HepG2 (cell line): ENCODE results near the gene MT1F. TPM values are rescaled to one million over a fixed set of nuclear protein-coding genes. Genes with fewer than 3 reads are reported as not detected.

Experiments used
- AHDC1 ChIP-seq: sonication (generic); formaldehyde crosslinking; IDR thresholded peaks from 2 replicates; pipeline ENCODE4 v1.5.1; 2020; ENCODE audit warnings: mild to moderate bottlenecking, missing genetic modification reagents, borderline replicate concordance
- BCL3 ChIP-seq: sonication (generic); formaldehyde crosslinking; IDR thresholded peaks from 2 replicates; pipeline ENCODE4 v1.5.1; 2020; ENCODE audit warnings: mild to moderate bottlenecking, missing genetic modification reagents, moderate library complexity
- JUN ChIP-seq: sonication (generic); formaldehyde crosslinking; IDR thresholded peaks from 2 replicates; pipeline ENCODE4 v1.4.0; 2020; ENCODE audit warnings: mild to moderate bottlenecking, missing genetic modification reagents
- MAFK ChIP-seq, 2 experiments: IDR thresholded peaks in 1 of 2; conservative IDR thresholded peaks in 1 of 2; 2 replicates each; pipeline ENCODE4 v1.6.1; 2011; ENCODE audit warnings: improper control_type of control experiment in 2 of 2, low read length in 2 of 2
- MIER3 ChIP-seq: IDR thresholded peaks from 2 replicates; pipeline ENCODE4 v1.6.1; 2016; ENCODE audit warnings: missing compliant biosample characterization, borderline replicate concordance
- MTERF4 ChIP-seq: sonication (generic); formaldehyde crosslinking; IDR thresholded peaks from 2 replicates; pipeline ENCODE4 v1.8.0; 2023; ENCODE audit warnings: mild to moderate bottlenecking, missing genetic modification reagents
- MYPOP ChIP-seq: sonication (generic); formaldehyde crosslinking; IDR thresholded peaks from 2 replicates; pipeline ENCODE4 v1.8.1; 2023; ENCODE audit warnings: mild to moderate bottlenecking, moderate library complexity, missing genetic modification reagents
- NFE2 ChIP-seq: sonication (generic); formaldehyde crosslinking; IDR thresholded peaks from 2 replicates; pipeline ENCODE4 v1.4.0; 2020; ENCODE audit warnings: missing genetic modification reagents
- TIGD3 ChIP-seq: sonication (generic); formaldehyde crosslinking; IDR thresholded peaks from 2 replicates; pipeline ENCODE4 v1.5.1; 2020; ENCODE audit warnings: mild to moderate bottlenecking, missing genetic modification reagents, borderline replicate concordance
- YEATS4 ChIP-seq: sonication (generic); formaldehyde crosslinking; IDR thresholded peaks from 2 replicates; pipeline ENCODE4 v1.4.0; 2020; ENCODE audit warnings: missing genetic modification reagents, borderline replicate concordance
- ZBTB7A ChIP-seq: sonication (generic); formaldehyde crosslinking; IDR thresholded peaks from 2 replicates; pipeline ENCODE4 v1.8.0; 2022; ENCODE audit warnings: mild to moderate bottlenecking, missing genetic modification reagents
- ZC3H4 ChIP-seq: sonication (generic); formaldehyde crosslinking; IDR thresholded peaks from 2 replicates; pipeline ENCODE4 v1.4.0; 2020; ENCODE audit warnings: missing genetic modification reagents, borderline replicate concordance
- ZFP82 ChIP-seq: sonication (generic); formaldehyde crosslinking; IDR thresholded peaks from 2 replicates; pipeline ENCODE4 v1.5.1; 2020; ENCODE audit warnings: mild to moderate bottlenecking, missing genetic modification reagents, borderline replicate concordance
- ZNF225 ChIP-seq: sonication (generic); formaldehyde crosslinking; IDR thresholded peaks from 2 replicates; pipeline ENCODE4 v1.4.0; 2020; ENCODE audit warnings: mild to moderate bottlenecking, missing genetic modification reagents
- ZNF260 ChIP-seq: sonication (generic); formaldehyde crosslinking; IDR thresholded peaks from 2 replicates; pipeline ENCODE4 v1.4.0; 2020; ENCODE audit warnings: missing genetic modification reagents, low read depth, mild to moderate bottlenecking, borderline replicate concordance
- ZNF263 ChIP-seq: sonication (generic); formaldehyde crosslinking; IDR thresholded peaks from 2 replicates; pipeline ENCODE4 v1.4.0; 2020; ENCODE audit warnings: missing genetic modification reagents
- ZNF816 ChIP-seq: sonication (generic); formaldehyde crosslinking; IDR thresholded peaks from 2 replicates; pipeline ENCODE4 v1.8.0; 2022; ENCODE audit warnings: missing genetic modification reagents, mild to moderate bottlenecking, borderline replicate concordance
- polyA plus RNA-seq, 8 experiments: library from polyadenylated mRNA; depleted of rRNA in 3 of 8; stranded (reverse) in 7 of 8; unstranded in 1 of 8; fragments of >200 nt; fragmentation: Illumina TruSeq in 4 of 8; extraction: Trizol in 4 of 8; gene quantifications; 2 replicates each; pipeline versions ENCODE4 v1.2.1 to v1.2.3, GENCODE V29; 2011 to 2016; ENCODE audit warnings: low read depth in 4 of 8, missing spikeins in 1 of 8, mixed read lengths in 1 of 8; ENCODE audit not compliant: insufficient read depth in 1 of 8
- total RNA-seq, 5 experiments: library from RNA; depleted of rRNA; stranded (reverse); fragments of >200 nt; fragmentation: Illumina TruSeq; extraction: Trizol; gene quantifications; 2 replicates each; pipeline ENCODE4 v1.2.3, GENCODE V29; 2016; ENCODE audit warnings: low read depth in 1 of 5

The MT1F gene
- total and polyA plus RNA-seq, 2 of the 13 experiments (the other 11 are each of a cell fraction or from before 2014, with no cell fraction given): 1.9 to 169 TPM

GRCh38 chr16:56608043-56608875 lies 49.5 kb upstream of the MT1F start, which contains the start of gene MT2A (continued):
- TF ChIP-seq ZC3H4 (CRISPR knock-in tag) (no peak), MTERF4 (peak; percentile 94), ZBTB7A (CRISPR knock-in tag) (peak; percentile 61), JUN (CRISPR knock-in tag) (peak; percentile 53; the same call in 1 of the 2 replicates), ZNF260 (CRISPR knock-in tag) (no peak), BCL3 (CRISPR knock-in tag) (peak; percentile 90; the same call in 1 of the 2 replicates), ZFP82 (peak; percentile 90; the same call in 1 of the 2 replicates), AHDC1 (peak; percentile 48; the same call in 1 of the 2 replicates), TIGD3 (CRISPR knock-in tag) (no peak), MYPOP (peak; percentile 99), ZNF816 (CRISPR knock-in tag) (peak; percentile 46), MIER3 (CRISPR knock-in tag) (peak; percentile 17; the same call in 1 of the 2 replicates), YEATS4 (peak; percentile 62; the same call in 1 of the 2 replicates), ZNF225 (CRISPR knock-in tag) (peak; percentile 78), NFE2 (CRISPR knock-in tag) (no peak), ZNF263 (no peak; the same call in 1 of the 2 replicates), MAFK (conservative IDR thresholded peaks at IDR 0.05 in 1 of 2, IDR thresholded peaks at IDR 0.05 in 1 of 2; ENCODE audit: low read length in 2 of 2) (no peak)
